Suprapubic skin (tissue), 3 donors: ENCODE measurements around the gene YBEY.

Experiments
- EP300 ChIP-seq: sonication (generic); formaldehyde crosslinking; IDR thresholded peaks from one replicate; pipeline ENCODE4 v1.6.1; 2017; ENCODE audit warnings: antibody characterized with exemption
- POLR2A ChIP-seq, 2 donors: fragments of 450-650 bp; IDR thresholded peaks; one replicate each; pipeline ENCODE4 v1.6.1; 2017; ENCODE audit warnings: antibody characterized with exemption in 2 of 2, mild to moderate bottlenecking in 2 of 2, moderate library complexity in 2 of 2
- TF ChIP-seq, protein P1 (sequence below), 2 donors: fragments of 200-600 bp in 1 of 2; fragments of 450-650 bp in 1 of 2; sonication (generic) in 1 of 2; IDR thresholded peaks; one replicate each; pipeline ENCODE4 v1.5.1; 2016 to 2019; ENCODE audit warnings: antibody characterized with exemption in 2 of 2, mild to moderate bottlenecking in 1 of 2, moderate library complexity in 1 of 2

DNA sequence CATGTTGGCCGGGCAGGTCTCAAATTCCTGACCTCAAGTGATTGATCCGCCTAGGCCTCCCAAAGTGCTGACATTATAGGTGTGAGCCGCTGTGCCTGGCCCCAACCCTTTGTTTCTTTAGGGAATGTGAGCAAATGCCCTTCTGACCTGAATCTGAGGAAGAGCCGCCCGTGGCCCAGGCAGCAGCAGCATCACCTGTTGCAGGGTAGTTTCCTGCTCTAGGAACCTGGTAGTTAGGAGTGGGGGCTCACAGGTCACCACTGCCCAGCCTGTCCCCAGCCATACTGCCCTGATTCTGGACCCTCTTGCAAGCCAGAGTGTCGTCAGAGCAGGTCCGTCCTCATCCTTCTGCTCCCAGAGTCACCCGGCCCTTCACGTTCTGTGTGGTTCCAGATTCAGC, 13.0 kb downstream of the YBEY start:
- no peak for TF ChIP-seq POLR2A (IDR thresholded peaks at IDR 0.05)
- TF ChIP-seq EP300, result no peak
- TF ChIP-seq, protein P1, sequence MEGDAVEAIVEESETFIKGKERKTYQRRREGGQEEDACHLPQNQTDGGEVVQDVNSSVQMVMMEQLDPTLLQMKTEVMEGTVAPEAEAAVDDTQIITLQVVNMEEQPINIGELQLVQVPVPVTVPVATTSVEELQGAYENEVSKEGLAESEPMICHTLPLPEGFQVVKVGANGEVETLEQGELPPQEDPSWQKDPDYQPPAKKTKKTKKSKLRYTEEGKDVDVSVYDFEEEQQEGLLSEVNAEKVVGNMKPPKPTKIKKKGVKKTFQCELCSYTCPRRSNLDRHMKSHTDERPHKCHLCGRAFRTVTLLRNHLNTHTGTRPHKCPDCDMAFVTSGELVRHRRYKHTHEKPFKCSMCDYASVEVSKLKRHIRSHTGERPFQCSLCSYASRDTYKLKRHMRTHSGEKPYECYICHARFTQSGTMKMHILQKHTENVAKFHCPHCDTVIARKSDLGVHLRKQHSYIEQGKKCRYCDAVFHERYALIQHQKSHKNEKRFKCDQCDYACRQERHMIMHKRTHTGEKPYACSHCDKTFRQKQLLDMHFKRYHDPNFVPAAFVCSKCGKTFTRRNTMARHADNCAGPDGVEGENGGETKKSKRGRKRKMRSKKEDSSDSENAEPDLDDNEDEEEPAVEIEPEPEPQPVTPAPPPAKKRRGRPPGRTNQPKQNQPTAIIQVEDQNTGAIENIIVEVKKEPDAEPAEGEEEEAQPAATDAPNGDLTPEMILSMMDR (IDR thresholded peaks at IDR 0.05), result no peak
